Lower leg skin (tissue), 4 donors: ENCODE data around the gene CRIP3. TPM values are rescaled to one million over a fixed set of nuclear protein-coding genes. Genes with fewer than 3 reads are reported as not detected.

Experiments
- DNase-seq, 2 donors: peaks; one replicate each; pipeline ENCODE4 v3.0.0-alpha.2; 2019; ENCODE audit warnings: low spot score in 2 of 2
- H3K4me3 ChIP-seq: fragments of 200-600 bp; sonication (generic); 2 replicates; pipeline ENCODE4 v1.5.1; 2017; ENCODE audit warnings: mild to moderate bottlenecking, low read depth; ENCODE audit not compliant: poor library complexity, severe bottlenecking
- CTCF ChIP-seq, 3 donors: fragments of 450-650 bp; IDR thresholded peaks; one replicate each; pipeline ENCODE4 v1.5.1; 2016; ENCODE audit warnings: antibody characterized with exemption in 3 of 3, mild to moderate bottlenecking in 3 of 3, moderate library complexity in 2 of 3
- POLR2A ChIP-seq, 2 donors: fragments of 450-650 bp; IDR thresholded peaks; one replicate each; pipeline ENCODE4 v1.6.1; 2016 to 2017; ENCODE audit warnings: antibody characterized with exemption in 2 of 2, mild to moderate bottlenecking in 1 of 2, moderate library complexity in 1 of 2
- WGBS, 2 donors: methylation state at CpG; one replicate each; pipeline ENCODE4 v1.1.5; 2018; 5-methylcytosine and 5-hydroxymethylcytosine counted together
- intact Hi-C: fragments of 100-400 bp; cut with DNase I; formaldehyde crosslinking; loops from one replicate; pipeline ENCODE4 v1.15.0; 2023; ENCODE audit warnings: low total_unique reads
- total RNA-seq, 4 donors: library from RNA; depleted of rRNA; stranded (reverse); fragments of >200 nt; gene quantifications; one replicate each; pipeline ENCODE4 v1.1.0, GENCODE V29; 2016

The CRIP3 gene
- total RNA-seq, 4 donors from 2014 or later, result 0.30 to 4.5 TPM; not detected in 2

- TF ChIP-seq POLR2A (IDR thresholded peaks at IDR 0.05) (no peak), CTCF (IDR thresholded peaks at IDR 0.05) (no peak)
- intact Hi-C loops, result no loop called here
- WGBS, 2 donors, result 76 to 80% methylated on average over 7 of the region's 7 CpGs
- no peak for DNase-seq
- no peak overlapping the region for H3K4me3 ChIP-seq
Measured at GRCh38 chr6:43287717-43288679, 20.6 kb downstream of the CRIP3 start.

- H3K4me3 ChIP-seq, result no peak overlapping the region
- intact Hi-C loops, result no loop called here
- no peak for DNase-seq
- WGBS, 2 donors, result 66 to 78% methylated on average over 9 to 10 of the region's 10 CpGs
- TF ChIP-seq CTCF (IDR thresholded peaks at IDR 0.05) (no peak), POLR2A (IDR thresholded peaks at IDR 0.05) (no peak)
Measured at GRCh38 chr6:43286980-43287716, 21.5 kb downstream of the CRIP3 start.

- WGBS, 2 donors, result 86 to 95% methylated on average over 6 of the region's 6 CpGs
- TF ChIP-seq POLR2A (IDR thresholded peaks at IDR 0.05) (no peak), CTCF (IDR thresholded peaks at IDR 0.05) (no peak)
- DNase-seq, result no peak
- H3K4me3 ChIP-seq, result no peak overlapping the region
- intact Hi-C loops, result no loop called here
Measured at GRCh38 chr6:43286456-43286979, 22.1 kb downstream of the CRIP3 start.

GRCh38 chr6:43285832-43286231 lies 22.8 kb downstream of the CRIP3 start:
- no peak for TF ChIP-seq POLR2A (IDR thresholded peaks at IDR 0.05)
- no peak for TF ChIP-seq CTCF (IDR thresholded peaks at IDR 0.05)
- DNase-seq, result no peak
- 74 to 80% methylated on average over 5 of the region's 5 CpGs for WGBS, 2 donors
- H3K4me3 ChIP-seq, result no peak overlapping the region
- intact Hi-C loops, result no loop called here

GRCh38 chr6:43284991-43285781 lies 23.4 kb downstream of the CRIP3 start:
- WGBS, 2 donors, result 10% methylated on average over 35 to 40 of the region's 83 CpGs
- no peak overlapping the region for H3K4me3 ChIP-seq
- intact Hi-C loops, result no loop called here
- TF ChIP-seq CTCF (IDR thresholded peaks at IDR 0.05) (no peak), POLR2A (IDR thresholded peaks at IDR 0.05) (no peak)
- no peak for DNase-seq
